GM18909 (cell line): Measurements from ENCODE around the gene BCOR.

Experiments
- ATAC-seq: cut with Tn5 transposase; IDR thresholded peaks from one replicate; pipeline ENCODE4 v1.9.1; 2021; ENCODE audit warnings: mild to moderate bottlenecking; ENCODE audit not compliant: unreplicated experiment, poor library complexity

The BCOR gene

DNA sequence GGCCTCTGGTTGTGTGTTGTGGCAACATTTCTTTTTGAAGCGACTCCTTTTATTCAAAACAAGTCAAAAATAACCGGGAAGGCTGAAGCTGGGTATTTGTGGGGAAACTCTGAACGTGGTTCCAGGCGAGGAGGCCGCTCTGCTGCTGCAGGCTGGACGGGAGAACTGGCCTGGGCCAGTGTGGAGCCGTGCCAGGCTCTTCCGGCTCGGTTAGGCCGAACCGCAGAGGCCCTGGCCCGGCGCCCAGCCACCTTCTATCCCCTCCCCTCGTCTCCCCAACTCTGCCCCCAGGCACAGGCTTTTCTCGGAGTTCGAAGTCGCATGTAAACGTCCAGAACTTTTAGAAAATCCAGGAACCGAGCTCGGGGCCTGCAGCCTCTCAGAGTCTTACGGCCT, 2.4 kb upstream of the BCOR start:
- no peak for ATAC-seq

DNA sequence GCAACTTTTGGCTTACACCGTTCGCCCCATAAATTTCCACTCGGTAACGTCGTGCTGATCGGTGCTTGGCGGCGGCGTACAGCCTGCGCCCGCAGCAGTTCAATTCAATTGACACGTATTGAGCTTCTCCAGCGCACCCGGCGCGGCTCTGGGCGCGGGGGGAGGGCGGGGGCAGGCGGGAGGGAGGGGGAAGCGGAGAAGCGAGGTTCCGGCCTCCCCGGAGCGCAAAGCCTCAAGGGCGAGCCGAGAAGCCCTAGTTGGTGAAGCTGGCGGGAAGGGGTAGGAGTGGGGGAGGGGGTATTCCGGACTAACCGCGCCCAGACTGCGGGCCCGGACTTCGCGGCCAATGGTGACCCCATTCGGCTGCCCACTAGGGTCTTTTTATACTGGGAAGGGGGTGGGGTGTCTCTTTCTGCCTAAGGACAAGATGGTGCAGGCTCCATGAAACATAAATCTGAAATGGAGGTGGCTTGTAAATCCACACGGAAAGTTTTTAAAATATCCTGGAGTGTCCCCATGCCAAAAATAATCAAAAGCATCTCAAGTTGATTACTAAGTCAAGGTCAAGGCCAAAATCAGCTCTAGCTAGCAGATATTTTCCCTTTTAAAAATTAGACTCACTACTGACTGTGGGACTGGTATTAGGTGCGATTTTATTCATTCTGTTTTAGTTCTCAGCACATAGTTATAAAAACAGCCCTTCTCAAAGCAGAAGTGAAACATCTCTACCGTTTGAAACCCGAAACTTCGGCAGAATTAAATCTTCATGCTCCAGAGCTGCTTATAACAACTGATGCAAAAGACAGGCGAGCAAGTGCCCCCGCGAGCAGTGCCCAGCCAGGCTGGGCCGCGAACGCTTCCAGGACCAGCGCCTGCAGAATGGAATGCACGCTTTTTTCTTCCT, 1.5 kb upstream of the BCOR start:
- ATAC-seq: peak; percentile 38

DNA sequence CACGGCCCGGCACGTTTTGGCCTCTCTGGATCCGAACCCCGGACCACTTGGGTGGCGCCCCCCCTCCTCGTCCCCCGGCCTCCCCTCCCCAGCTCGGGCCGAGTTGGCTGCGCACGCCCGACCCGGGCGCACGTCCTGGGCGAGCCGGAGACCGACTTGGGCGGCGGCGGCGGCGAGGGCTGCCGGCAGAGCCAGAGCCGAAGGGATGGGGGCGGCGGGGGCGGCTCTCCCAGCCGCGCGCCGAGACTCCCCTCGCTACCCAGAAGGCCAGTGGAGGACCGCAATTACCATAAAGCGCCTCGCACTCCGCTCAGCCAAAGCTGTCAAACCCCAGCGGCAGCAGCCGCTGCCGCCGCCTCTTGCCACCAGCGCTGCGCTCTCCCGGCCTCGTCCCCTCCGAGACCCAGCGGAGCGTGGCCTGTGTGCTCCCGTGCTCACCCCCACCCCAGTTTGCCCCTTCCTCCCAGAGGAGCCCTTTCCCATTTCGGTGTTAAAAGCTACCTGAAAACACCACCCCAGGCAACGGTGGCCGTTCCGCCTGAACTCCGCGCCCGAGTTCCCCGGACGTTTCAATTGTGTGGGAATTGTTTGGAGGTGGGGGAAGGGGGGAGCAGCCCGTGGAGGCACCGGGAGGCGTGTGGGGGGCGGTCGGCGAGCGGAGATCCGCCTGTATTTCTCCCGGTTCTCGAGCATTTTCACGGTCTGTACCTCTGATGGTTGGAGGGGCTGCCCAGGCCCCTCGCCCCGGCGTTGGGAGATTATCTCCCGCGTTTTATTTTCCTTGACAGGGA, 701 bp upstream of the BCOR start:
- ATAC-seq: peak; percentile 31

GRCh38 chrX:40097141-40097503, 636 bp downstream of the BCOR start:
- ATAC-seq: peak; percentile 4

- ATAC-seq: no peak
Observed at GRCh38 chrX:40096395-40097091, 1.2 kb downstream of the BCOR start.

- ATAC-seq: no peak
Observed at GRCh38 chrX:40095583-40096394, 2.0 kb downstream of the BCOR start.

- no peak for ATAC-seq
Observed at GRCh38 chrX:40094900-40095582, 2.7 kb downstream of the BCOR start.

DNA sequence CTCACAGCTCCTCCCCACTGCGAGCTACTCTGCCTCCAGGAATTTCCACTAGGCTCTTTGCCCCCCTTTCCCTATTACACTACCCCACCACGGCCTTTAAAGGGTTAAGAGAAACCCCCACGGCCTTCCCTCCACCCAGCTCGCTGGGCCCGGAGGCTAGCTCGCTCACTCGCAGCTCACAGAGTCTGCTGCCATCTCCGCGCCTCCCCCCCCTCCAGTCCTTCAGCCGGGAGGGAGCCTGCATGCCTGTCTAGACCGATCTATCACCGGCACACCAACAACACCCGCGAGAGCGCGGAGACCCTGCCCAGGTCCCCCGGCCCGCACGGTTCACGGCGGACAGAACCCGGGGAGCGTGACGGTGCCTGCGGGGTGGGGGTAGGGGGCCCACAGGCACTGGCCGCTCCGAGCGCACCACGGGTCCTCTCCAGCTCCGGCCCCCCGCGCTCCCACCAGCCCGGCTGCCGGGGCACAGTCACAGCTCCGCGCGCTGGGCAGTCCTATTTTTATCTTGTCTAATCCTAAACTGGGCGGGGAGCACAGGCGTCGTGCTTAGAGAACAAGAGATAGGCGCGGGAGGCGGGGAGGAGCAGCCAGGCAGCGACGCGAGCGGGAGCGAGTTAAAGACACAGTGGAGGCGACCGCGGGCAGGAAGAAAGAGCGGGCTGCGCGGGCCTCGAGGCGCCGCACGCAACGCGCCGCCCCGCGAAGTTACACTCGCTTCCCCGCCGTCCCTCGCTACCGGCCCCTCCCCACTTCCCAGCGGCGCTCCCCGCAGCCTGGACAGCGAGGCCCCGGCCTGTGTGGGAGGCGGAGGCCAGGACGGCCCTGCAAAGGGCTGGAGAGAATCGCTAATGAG, 3.5 kb downstream of the BCOR start:
- no peak for ATAC-seq

GRCh38 chrX:40093586-40093985, 4.2 kb downstream of the BCOR start:
- no peak for ATAC-seq

GRCh38 chrX:40092808-40093435, 4.8 kb downstream of the BCOR start:
- ATAC-seq: no peak

DNA sequence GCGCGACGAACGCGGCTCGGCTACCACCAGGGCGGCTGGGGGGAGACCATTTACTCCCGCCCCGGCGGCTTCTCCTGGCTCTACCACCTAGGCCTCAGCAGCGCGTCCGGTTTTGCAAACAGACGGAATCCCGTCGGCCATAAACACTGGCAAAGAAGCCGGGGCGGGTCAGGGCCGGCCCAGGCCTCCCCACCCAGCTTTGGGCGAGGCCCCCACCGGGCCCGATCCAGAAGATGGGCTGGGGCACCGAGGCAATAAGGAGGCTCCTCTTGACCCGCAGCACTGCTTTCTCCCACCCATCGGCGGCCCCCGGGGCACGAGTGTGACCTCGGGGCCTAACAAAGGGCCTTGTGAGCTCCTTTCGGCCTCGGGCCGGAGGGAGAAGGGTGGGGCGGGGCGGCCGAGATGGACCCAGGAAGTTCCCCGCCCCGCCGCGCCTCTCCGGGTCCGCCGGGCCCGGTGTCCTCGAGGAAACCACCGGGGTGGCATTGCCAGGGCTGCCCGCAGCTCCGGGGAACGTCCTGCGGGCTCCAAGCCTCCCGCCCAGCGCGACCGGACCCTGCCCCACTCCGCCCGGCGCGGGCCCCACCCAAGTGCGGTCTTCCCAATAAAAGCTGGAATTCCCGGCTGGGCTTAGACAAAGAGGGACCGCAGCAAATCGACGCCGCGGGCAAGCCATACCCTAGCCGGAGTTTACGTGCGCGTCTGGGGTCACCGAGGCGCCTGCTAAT, 5.9 kb downstream of the BCOR start:
- ATAC-seq: no peak

DNA sequence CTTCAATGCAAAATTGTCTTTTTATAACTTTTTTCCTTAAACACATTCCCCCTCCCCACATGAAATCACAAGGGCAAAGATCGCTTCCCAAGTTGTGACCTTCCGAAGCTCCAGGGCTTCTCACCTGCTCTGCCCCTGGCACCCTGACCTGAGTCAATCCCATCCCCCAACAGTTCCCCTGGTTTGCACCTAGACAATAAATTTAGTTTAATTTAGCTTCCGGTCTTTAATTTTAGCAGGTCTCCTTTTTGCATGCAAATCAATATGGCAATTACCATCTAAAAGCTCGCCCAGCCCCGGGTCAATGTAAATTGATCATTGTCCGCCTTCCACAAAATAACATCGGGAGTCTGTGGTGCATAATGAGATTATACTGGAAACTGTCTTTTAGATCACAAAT, 6.8 kb downstream of the BCOR start:
- ATAC-seq: no peak

DNA sequence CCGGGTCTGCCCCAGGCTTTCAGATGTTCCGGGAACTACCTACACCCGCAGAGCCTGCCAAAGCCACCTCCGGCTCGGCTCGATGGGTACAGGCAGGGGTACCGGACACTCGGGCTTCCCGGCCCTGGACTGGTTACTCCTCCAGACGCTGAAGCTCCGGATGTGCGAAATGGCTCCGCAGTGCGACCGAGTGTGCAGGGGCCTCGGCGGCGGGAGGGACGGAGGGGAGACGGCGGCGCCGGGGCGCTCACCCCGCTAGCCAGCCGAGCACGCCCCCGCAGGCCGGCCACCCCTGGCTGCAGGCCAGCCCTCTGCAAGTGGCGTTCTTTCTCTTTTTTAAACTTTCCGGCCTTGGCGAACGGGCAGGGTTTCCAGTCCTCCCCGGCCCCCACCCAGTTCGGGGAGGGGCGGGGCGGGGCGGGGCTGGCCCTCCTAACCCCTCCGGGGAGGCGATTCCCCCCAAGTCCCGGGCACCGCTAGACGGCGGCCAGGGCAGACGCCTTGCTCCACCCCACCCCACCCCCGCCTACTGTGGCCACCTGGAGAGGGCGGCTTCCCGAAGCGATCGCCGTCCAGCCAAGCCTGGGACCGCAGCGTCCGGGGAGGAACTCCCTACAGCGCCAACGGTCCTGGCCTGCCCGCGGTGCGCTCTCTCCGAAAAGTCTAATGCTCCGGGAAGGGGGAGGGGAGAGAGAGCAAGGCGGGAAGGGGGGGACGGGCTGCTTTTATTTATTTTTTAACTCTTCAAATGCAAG, 7.5 kb downstream of the BCOR start:
- ATAC-seq: no peak

DNA sequence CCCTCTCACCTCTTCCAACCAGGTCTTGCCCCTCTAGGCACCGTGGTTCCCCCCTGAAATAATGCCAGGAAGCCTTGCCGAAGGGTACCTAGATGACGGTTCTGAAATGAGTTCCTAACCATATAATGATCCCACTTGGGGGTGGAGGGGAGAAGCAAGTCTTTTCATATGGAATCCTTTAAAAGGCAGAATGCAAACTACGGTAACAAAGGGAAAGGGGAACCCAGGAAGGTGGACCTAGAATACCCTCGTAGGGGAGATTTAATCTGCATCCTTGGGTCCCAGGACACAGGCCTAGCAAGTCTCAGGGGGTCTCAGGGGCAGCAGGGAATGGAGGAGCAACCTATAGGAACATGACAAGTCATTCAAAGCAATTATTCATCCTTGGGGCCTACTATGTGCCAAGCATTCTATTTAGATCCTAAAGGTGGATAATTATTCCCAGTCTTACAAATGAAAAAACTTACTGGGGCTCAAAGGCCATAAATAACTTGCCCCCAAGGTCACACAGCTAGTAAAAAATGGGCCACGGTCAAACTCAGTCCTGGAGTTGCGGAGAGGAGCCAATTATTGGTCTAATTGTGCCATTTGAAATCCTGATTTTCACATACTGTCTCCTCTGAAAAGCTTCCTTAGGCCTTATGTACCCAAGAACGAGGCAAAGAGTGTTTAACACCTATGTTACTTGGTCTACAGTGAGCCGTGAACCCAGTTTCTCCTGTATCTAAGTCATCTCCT, 8.8 kb downstream of the BCOR start:
- no peak for ATAC-seq

GRCh38 chrX:40088299-40088625, 9.5 kb downstream of the BCOR start:
- no peak for ATAC-seq
